H1 (cell line): ENCODE measurements around the gene HES5. TPM values are rescaled to one million over a fixed set of nuclear protein-coding genes. Genes with fewer than 3 reads are reported as not detected.

Experiments
- CTCF ChIA-PET: fragments of 300-600 bp; sonication (Branson Sonifier 250); formaldehyde crosslinking; loops from one replicate; lab custom pipeline; 2021; ENCODE audit not compliant: partially characterized antibody; lab: Charles Lee
- POLR2A ChIA-PET: fragments of 300-600 bp; sonication (Branson Sonifier 250); formaldehyde crosslinking; loops from one replicate; lab custom pipeline; 2021; ENCODE audit warnings: inconsistent platforms; ENCODE audit not compliant: partially characterized antibody; lab: Charles Lee
- DNase-seq, 2 experiments: peaks; one replicate each; pipeline versions ENCODE4 v3.0.0 to v3.0.0-alpha.2; 2010 to 2022; ENCODE audit warnings: low spot score in 2 of 2, low read depth in 1 of 2, mixed read lengths in 1 of 2
- FAIRE-seq: peaks from 2 replicates; lab custom pipeline; 2011; peaks lifted over from hg19 to GRCh38; lab: Jason Lieb, UNC
- H2AFZ ChIP-seq: 2 replicates; pipeline ENCODE4 v1.8.1; 2012; ENCODE audit warnings: low read length, inconsistent platforms
- H2AK5ac ChIP-seq: 2 replicates; pipeline ENCODE4 v1.6.1; 2013; ENCODE audit warnings: low read depth, low read length
- H2BK120ac ChIP-seq: replicated peaks from 2 replicates; pipeline ENCODE3; 2013; ENCODE audit warnings: low read depth, low read length, inconsistent platforms
- H2BK12ac ChIP-seq: 2 replicates; pipeline ENCODE4 v1.6.1; 2013; ENCODE audit warnings: low read depth, low read length
- H2BK15ac ChIP-seq: 2 replicates; pipeline ENCODE4 v1.6.1; 2013; ENCODE audit warnings: low read length
- H2BK20ac ChIP-seq: 2 replicates; pipeline ENCODE4 v1.6.1; 2013; ENCODE audit warnings: low read length
- H2BK5ac ChIP-seq: 2 replicates; pipeline ENCODE4 v1.6.1; 2013; ENCODE audit warnings: low read depth, low read length
- H3K14ac ChIP-seq: 2 replicates; pipeline ENCODE4 v1.6.1; 2013; ENCODE audit warnings: inconsistent platforms; ENCODE audit not compliant: insufficient read length
- H3K18ac ChIP-seq: 2 replicates; pipeline ENCODE4 v1.6.1; 2013; ENCODE audit warnings: low read length; ENCODE audit errors: extremely low read depth
- H3K23ac ChIP-seq: 2 replicates; pipeline ENCODE4 v1.6.1; 2013; ENCODE audit warnings: inconsistent platforms; ENCODE audit not compliant: insufficient read length
- H3K23me2 ChIP-seq: 2 replicates; pipeline ENCODE4 v1.6.1; 2013; ENCODE audit warnings: low read depth, low read length
- H3K27ac ChIP-seq: 2 replicates; pipeline ENCODE4 v1.6.1; 2011; ENCODE audit warnings: low read depth, low read length, inconsistent platforms
- H3K27me3 ChIP-seq, 4 experiments: replicated peaks in 1 of 4; 1 replicate in 1 of 4; 2 replicates in 3 of 4; pipeline versions ENCODE4 v1.6.1 to v1.8.1; 2011 to 2013; ENCODE audit warnings: low read length in 3 of 4, mild to moderate bottlenecking in 3 of 4, inconsistent platforms in 2 of 4, mixed read lengths in 2 of 4, moderate library complexity in 1 of 4; ENCODE audit not compliant: control insufficient read depth in 3 of 4, insufficient read depth in 3 of 4; ENCODE audit errors: extremely low read depth in 1 of 4
- H3K36me3 ChIP-seq, 4 experiments: 2 replicates each; pipeline versions ENCODE4 v1.6.1 to v1.8.1; 2011 to 2013; ENCODE audit warnings: mild to moderate bottlenecking in 4 of 4, low read length in 3 of 4, moderate library complexity in 2 of 4, control low read depth in 1 of 4, inconsistent platforms in 1 of 4; ENCODE audit not compliant: insufficient read depth in 4 of 4, control insufficient read depth in 2 of 4
- H3K4ac ChIP-seq: replicated peaks from 2 replicates; pipeline ENCODE3; 2013; ENCODE audit warnings: low read length, low read depth, mixed read lengths, inconsistent platforms; ENCODE audit not compliant: insufficient read length
- H3K4me1 ChIP-seq, 4 experiments: replicated peaks in 1 of 4; 1 replicate in 1 of 4; 2 replicates in 3 of 4; pipeline versions ENCODE4 v1.6.1 to v1.8.1; 2011 to 2013; ENCODE audit warnings: low read length in 3 of 4, inconsistent platforms in 2 of 4, mixed read lengths in 1 of 4; ENCODE audit not compliant: insufficient read depth in 4 of 4, control insufficient read depth in 3 of 4
- H3K4me2 ChIP-seq, 2 experiments: 2 replicates each; pipeline versions ENCODE4 v1.6.1 to v1.8.1; 2011 to 2013; ENCODE audit warnings: low read depth in 2 of 2, low read length in 2 of 2, control low read depth in 1 of 2, inconsistent platforms in 1 of 2, mild to moderate bottlenecking in 1 of 2; ENCODE audit not compliant: insufficient read depth in 1 of 2
- H3K4me3 ChIP-seq, 4 experiments: fragments of 200-600, 300-600 bp in 1 of 4; sonication (generic), shearing (Covaris generic), sonication (Bioruptor Twin) in 1 of 4; 2 replicates each; pipeline versions ENCODE4 v1.5.1 to v1.8.1; 2011 to 2016; ENCODE audit warnings: low read length in 4 of 4, low read depth in 3 of 4, control low read depth in 2 of 4, inconsistent platforms in 2 of 4, mild to moderate bottlenecking in 2 of 4, mixed read lengths in 1 of 4, moderate library complexity in 1 of 4; ENCODE audit not compliant: insufficient read depth in 2 of 4; ENCODE audit errors: extremely low read depth in 1 of 4
- H3K56ac ChIP-seq: replicated peaks from 2 replicates; pipeline ENCODE3; 2013; ENCODE audit warnings: low read depth, mild to moderate bottlenecking, mixed read lengths, low read length, inconsistent platforms; ENCODE audit not compliant: insufficient read length
- H3K79me1 ChIP-seq: 2 replicates; pipeline ENCODE4 v1.6.1; 2013; ENCODE audit warnings: low read depth, low read length, control low read depth
- H3K79me2 ChIP-seq, 2 experiments: 2 replicates each; pipeline versions ENCODE4 v1.6.1 to v1.8.1; 2012 to 2013; ENCODE audit warnings: low read length in 2 of 2, mild to moderate bottlenecking in 2 of 2, inconsistent platforms in 1 of 2; ENCODE audit not compliant: insufficient read depth in 2 of 2, control insufficient read depth in 1 of 2
- H3K9ac ChIP-seq, 4 experiments: replicated peaks in 1 of 4; 1 replicate in 1 of 4; 2 replicates in 3 of 4; pipeline versions ENCODE4 v1.6.1 to v1.8.1; 2011 to 2013; ENCODE audit warnings: low read depth in 3 of 4, low read length in 3 of 4, control low read depth in 2 of 4, mild to moderate bottlenecking in 2 of 4, moderate library complexity in 2 of 4, inconsistent platforms in 1 of 4; ENCODE audit errors: extremely low read depth in 1 of 4
- H3K9me3 ChIP-seq, 2 experiments: 2 replicates each; pipeline versions ENCODE4 v1.6.1 to v1.8.1; 2012 to 2013; ENCODE audit warnings: mild to moderate bottlenecking in 2 of 2, moderate library complexity in 2 of 2, control low read depth in 1 of 2, inconsistent platforms in 1 of 2, low read depth in 1 of 2, low read length in 1 of 2, mixed read lengths in 1 of 2; ENCODE audit not compliant: insufficient read depth in 2 of 2
- H4K20me1 ChIP-seq, 2 experiments: replicated peaks in 1 of 2; 2 replicates each; pipeline versions ENCODE3 to v1.8.1; 2011 to 2013; ENCODE audit warnings: inconsistent platforms in 2 of 2, low read length in 2 of 2, mild to moderate bottlenecking in 1 of 2; ENCODE audit not compliant: insufficient read depth in 2 of 2, control insufficient read depth in 1 of 2
- H4K5ac ChIP-seq: 2 replicates; pipeline ENCODE4 v1.6.1; 2013; ENCODE audit warnings: low read length, low read depth, mixed read lengths, inconsistent platforms; ENCODE audit not compliant: insufficient read length
- H4K8ac ChIP-seq: 2 replicates; pipeline ENCODE4 v1.8.0; 2013; ENCODE audit warnings: mild to moderate bottlenecking, moderate library complexity, low read length, inconsistent platforms; ENCODE audit not compliant: insufficient read depth; ENCODE audit errors: extremely low read depth
- H4K91ac ChIP-seq: replicated peaks from 2 replicates; pipeline ENCODE3; 2013; ENCODE audit warnings: low read length, mixed read lengths, inconsistent platforms; ENCODE audit not compliant: insufficient read length
- EZH2 ChIP-seq: fragments of 200-600 bp; sonication (generic); IDR thresholded peaks from 2 replicates; pipeline ENCODE4 v1.7.1; 2012; ENCODE audit warnings: low read depth, mild to moderate bottlenecking, moderate library complexity, low read length, inconsistent platforms; ENCODE audit not compliant: severe bottlenecking
- RAD21 ChIP-seq, 2 experiments: IDR thresholded peaks in 1 of 2; conservative IDR thresholded peaks in 1 of 2; 2 replicates each; pipeline ENCODE4 v1.6.1; 2011; ENCODE audit warnings: low read depth in 2 of 2, low read length in 2 of 2, improper control_type of control experiment in 1 of 2, inconsistent platforms in 1 of 2, mild to moderate bottlenecking in 1 of 2, moderate library complexity in 1 of 2
- RFX5 ChIP-seq: IDR thresholded peaks from 2 replicates; pipeline ENCODE4 v1.6.1; 2011; ENCODE audit warnings: low read depth, low read length, improper control_type of control experiment, borderline replicate concordance
- SIN3A ChIP-seq, 2 experiments: IDR thresholded peaks in 1 of 2; conservative IDR thresholded peaks in 1 of 2; 2 replicates each; pipeline ENCODE4 v1.6.1; 2011 to 2012; ENCODE audit warnings: low read length in 2 of 2, improper control_type of control experiment in 1 of 2, low read depth in 1 of 2, mild to moderate bottlenecking in 1 of 2
- WGBS, 2 experiments: shearing (Covaris generic) in 1 of 2; methylation state at CpG; one replicate each; pipeline versions ENCODE4 v1.1.6 to v1.1.7; 2013 to 2015; ENCODE audit warnings: low lambda C conversion rate in 2 of 2, mixed read lengths in 2 of 2, inconsistent platforms in 1 of 2, low coverage in 1 of 2, missing lambda C conversion rate in 1 of 2; ENCODE audit not compliant: insufficient replicate concordance in 2 of 2, insufficient coverage in 1 of 2, insufficient read length in 1 of 2; ENCODE audit errors: extremely low coverage in 1 of 2, missing lambda C conversion rate in 1 of 2; 5-methylcytosine and 5-hydroxymethylcytosine counted together
- polyA plus RNA-seq, 7 experiments: library from polyadenylated mRNA; depleted of rRNA in 3 of 7; stranded (reverse) in 5 of 7; unstranded in 2 of 7; fragments of >200 nt in 5 of 7; fragments of 200-250 nt in 2 of 7; gene quantifications; 1 replicate in 5 of 7; 2 replicates in 1 of 7; 4 replicates in 1 of 7; pipeline versions ENCODE4 v1.2.1 to v1.2.3, GENCODE V29; 2011 to 2013; ENCODE audit warnings: missing spikeins in 2 of 7, mixed read lengths in 2 of 7
- total RNA-seq: library from RNA; stranded (reverse); fragmentation: NEBNext Ultra II Directional; extraction: Animal tissue kit (Norgen Biotek cat#: 25700); gene quantifications from 2 replicates; pipeline ENCODE4 v1.2.1, GENCODE V29; 2021
- TF ChIP-seq, protein P1 (sequence below): IDR thresholded peaks from 2 replicates; pipeline ENCODE4 v1.6.1; 2012; ENCODE audit warnings: inconsistent platforms

HES5 gene
- total and polyA plus RNA-seq, 2 of the 8 experiments (the other 6 are each of a cell fraction or from before 2014, with no cell fraction given): 0.22 TPM; not detected in 1

DNA sequence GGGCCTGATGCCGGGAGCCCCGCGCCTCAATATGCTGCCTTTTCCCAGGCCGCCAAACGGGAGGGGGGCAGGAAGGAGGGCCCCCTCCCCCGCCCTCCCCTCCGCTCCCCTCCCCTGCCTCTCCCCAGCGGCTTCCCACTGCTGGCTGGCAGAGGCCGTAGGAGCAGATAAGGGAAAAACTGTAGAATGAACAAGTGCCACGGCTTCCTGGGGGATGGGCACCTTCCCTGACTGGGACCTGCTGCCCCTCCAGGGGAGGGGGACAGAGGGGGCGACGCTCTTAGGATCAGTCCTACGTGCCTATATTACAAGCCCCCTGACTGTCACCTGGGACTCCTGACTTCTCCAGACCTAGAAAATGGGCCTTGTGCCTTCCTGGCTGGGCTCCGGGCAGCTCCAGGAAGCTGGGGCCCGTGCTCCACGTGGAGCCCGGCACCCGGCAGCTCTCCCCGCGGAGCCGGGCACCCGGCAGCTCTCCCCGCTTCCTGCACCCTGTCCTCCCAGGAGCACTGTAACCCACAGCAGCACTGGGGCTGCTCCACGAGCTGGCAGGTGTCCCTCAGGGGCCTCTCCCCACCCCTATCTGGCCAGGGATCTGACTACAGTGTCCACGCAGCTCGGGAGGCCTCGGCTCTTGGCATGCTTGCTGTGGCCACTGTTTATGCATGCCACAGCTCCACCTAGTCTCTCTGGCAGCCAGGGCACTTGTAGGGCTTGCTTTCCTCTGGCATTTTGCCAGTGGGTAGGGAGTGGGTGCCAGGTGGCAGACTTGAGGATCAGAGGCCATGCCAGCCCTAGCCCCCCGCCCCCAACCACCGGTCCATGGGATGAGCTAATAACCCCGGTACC is 674 bp upstream of the HES5 start:
- no peak overlapping the region for H3K56ac ChIP-seq
- FAIRE-seq: no peak

More for the DNA sequence above, 674 bp upstream of the HES5 start:
- Histone ChIP-seq H3K27ac (no peak overlapping the region), H3K18ac (peak overlapping the region; percentile 48; the same call in 1 of the 2 replicates), H3K4ac (no peak overlapping the region), H4K8ac (no peak overlapping the region), H2AFZ (no peak overlapping the region), H3K79me2 (peaks cover 1 to 2% of the 10 kb centered on the region in 2 experiments; a peak in 3 of 4 replicates), H2AK5ac (no peak overlapping the region), H3K4me2 (peak overlapping the region; percentile 53 to 89), H2BK15ac (no peak overlapping the region), H3K23me2 (peaks cover 4% of the 10 kb centered on the region; the same call in 1 of the 2 replicates), H3K4me3 (peak overlapping the region in 2 of 4 experiments; percentile 0 to 58; a peak in 2 of 8 replicates), H3K9ac (no peak overlapping the region), H4K5ac (no peak overlapping the region), H4K91ac (no peak overlapping the region), H3K14ac (no peak overlapping the region), H2BK12ac (no peak overlapping the region), H2BK5ac (no peak overlapping the region), H2BK120ac (no peak overlapping the region), H3K79me1 (no peaks in the 10 kb centered on the region), H3K4me1 (peaks cover 0 to 35% (median 21%) of the 10 kb centered on the region in 4 experiments; a peak in 6 of 7 replicates), H3K23ac (no peak overlapping the region), H2BK20ac (no peak overlapping the region), H3K36me3 (no peaks in the 10 kb centered on the region), H3K9me3 (no peaks in the 10 kb centered on the region), H4K20me1 (peaks cover 0 to 14% of the 10 kb centered on the region in 2 experiments), H3K27me3 (peaks cover 30 to 84% (median 73%) of the 10 kb centered on the region in 4 experiments)
- CTCF ChIA-PET: interaction anchor here (1.0 to 1.7 kb wide), 3 partner anchors 12 to 16 kb away, joined by 3 to 5 read pairs (median 5); no protein-coding TSS in a partner anchor
- DNase-seq: no peak
- POLR2A ChIA-PET: interaction anchor here (0.6 to 0.7 kb wide), 2 partner anchors 41 to 47 kb away, joined by 3 read pairs; no protein-coding TSS in a partner anchor
- TF ChIP-seq EZH2 (peak; percentile 42), RFX5 (no peak), RAD21 (IDR thresholded peaks at IDR 0.05 in 1 of 2, conservative IDR thresholded peaks at IDR 0.05 in 1 of 2; ENCODE audit: low read depth in 2 of 2, low read length in 2 of 2) (no peak), SIN3A (conservative IDR thresholded peaks at IDR 0.05 in 1 of 2, IDR thresholded peaks at IDR 0.05 in 1 of 2; ENCODE audit: low read depth in 1 of 2, low read length in 2 of 2) (no peak)
- TF ChIP-seq, protein P1, sequence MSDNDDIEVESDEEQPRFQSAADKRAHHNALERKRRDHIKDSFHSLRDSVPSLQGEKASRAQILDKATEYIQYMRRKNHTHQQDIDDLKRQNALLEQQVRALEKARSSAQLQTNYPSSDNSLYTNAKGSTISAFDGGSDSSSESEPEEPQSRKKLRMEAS: no peak
- WGBS, 2 experiments: 68% methylated on average over 18 of the region's 30 CpGs; no CpG with 5 or more reads in 1 of the 2 experiments
